SK-N-SH (cell line): ENCODE results near the gene LRRC8E. TPM values are rescaled to one million over a fixed set of nuclear protein-coding genes. Genes with fewer than 3 reads are reported as not detected.

ENCODE experiments used
- CTCF ChIA-PET: fragments of 300-600, 350-600 bp; formaldehyde crosslinking; extraction: SDS; loops from one replicate; lab custom pipeline; 2021; lab: Yijun Ruan, JAX
- POLR2A ChIA-PET: fragments of 350-600 bp; sonication (Branson Sonifier 250); formaldehyde crosslinking; extraction: SDS; loops from one replicate; lab custom pipeline; 2020; ENCODE audit warnings: antibody characterized with exemption, inconsistent platforms; lab: Yijun Ruan, JAX
- DNase-seq: peaks from one replicate; pipeline ENCODE4 v3.0.0; 2012
- H2AFZ ChIP-seq: fragments of 200-600 bp; sonication (generic); 2 replicates; pipeline ENCODE4 v1.8.1; 2016; ENCODE audit warnings: antibody characterized with exemption, mild to moderate bottlenecking, low read depth
- H3F3A ChIP-seq: fragments of 200-600 bp; sonication (generic); replicated peaks from 2 replicates; pipeline ENCODE3; 2016; ENCODE audit warnings: antibody characterized with exemption, mild to moderate bottlenecking; ENCODE audit not compliant: insufficient read depth
- H3K27ac ChIP-seq, 2 experiments: fragments of 200-500 bp in 1 of 2; fragments of 200-600 bp in 1 of 2; sonication (Bioruptor generic) in 1 of 2; sonication (generic), shearing (Covaris generic) in 1 of 2; 2 replicates each; pipeline versions ENCODE4 v1.5.1 to v1.6.1; 2014 to 2016; ENCODE audit warnings: low read depth in 2 of 2, inconsistent platforms in 1 of 2, low read length in 1 of 2, mild to moderate bottlenecking in 1 of 2, mixed read lengths in 1 of 2
- H3K27me3 ChIP-seq: fragments of 200-600 bp; sonication (generic), shearing (Covaris generic); 2 replicates; pipeline ENCODE4 v1.6.1; 2016; ENCODE audit warnings: mixed run types; ENCODE audit not compliant: insufficient read depth
- H3K36me3 ChIP-seq, 2 experiments: fragments of 200-500 bp in 1 of 2; fragments of 200-600 bp in 1 of 2; sonication (Bioruptor generic) in 1 of 2; sonication (generic) in 1 of 2; replicated peaks in 1 of 2; 2 replicates each; pipeline versions ENCODE3 to v1.5.1; 2014 to 2016; ENCODE audit warnings: low read length in 1 of 2, mild to moderate bottlenecking in 1 of 2; ENCODE audit not compliant: insufficient read depth in 2 of 2, control insufficient read depth in 1 of 2
- H3K4me1 ChIP-seq, 2 experiments: fragments of 200-500 bp in 1 of 2; fragments of 200-600 bp in 1 of 2; sonication (Bioruptor generic) in 1 of 2; sonication (generic), shearing (Covaris generic) in 1 of 2; 2 replicates each; pipeline versions ENCODE4 v1.5.1 to v1.6.1; 2014 to 2016; ENCODE audit warnings: low read depth in 1 of 2, low read length in 1 of 2, mixed run types in 1 of 2; ENCODE audit not compliant: insufficient read depth in 2 of 2, control insufficient read depth in 1 of 2
- H3K4me2 ChIP-seq: fragments of 200-600 bp; sonication (generic), shearing (Covaris generic); 2 replicates; pipeline ENCODE4 v1.6.1; 2017; ENCODE audit warnings: mixed run types
- H3K4me3 ChIP-seq, 2 experiments: fragments of 200-500 bp in 1 of 2; fragments of 200-600 bp in 1 of 2; sonication (Bioruptor generic) in 1 of 2; sonication (generic), shearing (Covaris generic) in 1 of 2; 2 replicates each; pipeline versions ENCODE4 v1.5.1 to v1.8.1; 2014 to 2016; ENCODE audit warnings: low read depth in 2 of 2, inconsistent platforms in 1 of 2, low read length in 1 of 2, mild to moderate bottlenecking in 1 of 2, mixed read lengths in 1 of 2, moderate library complexity in 1 of 2
- H3K79me2 ChIP-seq: fragments of 200-600 bp; sonication (generic); 2 replicates; pipeline ENCODE4 v1.8.1; 2017; ENCODE audit warnings: mild to moderate bottlenecking; ENCODE audit not compliant: insufficient read depth
- H3K9ac ChIP-seq: fragments of 200-600 bp; sonication (generic); 2 replicates; pipeline ENCODE4 v1.6.1; 2017; ENCODE audit warnings: mixed run types
- H3K9me2 ChIP-seq: fragments of 200-600 bp; sonication (generic); 2 replicates; pipeline ENCODE4 v1.6.1; 2017; ENCODE audit warnings: mixed run types
- H3K9me3 ChIP-seq: fragments of 200-600 bp; sonication (generic); 2 replicates; pipeline ENCODE4 v1.6.1; 2017; ENCODE audit warnings: mixed run types, mild to moderate bottlenecking, moderate library complexity
- H4K20me1 ChIP-seq: fragments of 200-600 bp; sonication (generic); 2 replicates; pipeline ENCODE4 v1.6.1; 2017; ENCODE audit warnings: mild to moderate bottlenecking, mixed run types; ENCODE audit not compliant: insufficient read depth
- GABPA ChIP-seq: IDR thresholded peaks from 2 replicates; pipeline ENCODE4 v1.4.0; 2012; ENCODE audit warnings: low read depth, mild to moderate bottlenecking
- GATA2 ChIP-seq: sonication (generic); formaldehyde crosslinking; IDR thresholded peaks from 2 replicates; pipeline ENCODE4 v1.5.0; 2020; ENCODE audit warnings: mild to moderate bottlenecking, missing genetic modification reagents
- MXI1 ChIP-seq: IDR thresholded peaks from 2 replicates; pipeline ENCODE4 v1.6.1; 2012; ENCODE audit warnings: mild to moderate bottlenecking, low read depth, low read length, improper control_type of control experiment
- POLR2AphosphoS5 ChIP-seq: IDR thresholded peaks from 2 replicates; pipeline ENCODE4 v1.6.1; 2012; ENCODE audit warnings: low read depth, low read length
- TCF12 ChIP-seq: IDR thresholded peaks from 2 replicates; pipeline ENCODE4 v1.4.0; 2012
- TEAD4 ChIP-seq: IDR thresholded peaks from 2 replicates; pipeline ENCODE4 v1.4.0; 2012; ENCODE audit warnings: mild to moderate bottlenecking, borderline replicate concordance; ENCODE audit not compliant: insufficient read depth
- WGBS: methylation state at CpG from one replicate; pipeline ENCODE4 v1.1.6; 2017; ENCODE audit warnings: low lambda C conversion rate; 5-methylcytosine and 5-hydroxymethylcytosine counted together
- polyA plus RNA-seq, 3 experiments: library from polyadenylated mRNA; depleted of rRNA; stranded (reverse); fragments of >200 nt; gene quantifications; 2 replicates each; pipeline ENCODE4 v1.2.3, GENCODE V29; 2012
- TF ChIP-seq, protein P1 (sequence below): IDR thresholded peaks from 2 replicates; pipeline ENCODE4; 2012
- TF ChIP-seq, protein P2 (sequence below): IDR thresholded peaks from 2 replicates; pipeline ENCODE4 v1.4.0; 2012; ENCODE audit warnings: low read depth
- TF ChIP-seq, protein P3 (sequence below): IDR thresholded peaks from 2 replicates; pipeline ENCODE4 v1.4.0; 2012; ENCODE audit warnings: low read depth, borderline replicate concordance

The LRRC8E gene
- polyA plus RNA-seq, 1 of the 3 experiments (the other 2 are of a cell fraction) = 0.02 TPM

DNA sequence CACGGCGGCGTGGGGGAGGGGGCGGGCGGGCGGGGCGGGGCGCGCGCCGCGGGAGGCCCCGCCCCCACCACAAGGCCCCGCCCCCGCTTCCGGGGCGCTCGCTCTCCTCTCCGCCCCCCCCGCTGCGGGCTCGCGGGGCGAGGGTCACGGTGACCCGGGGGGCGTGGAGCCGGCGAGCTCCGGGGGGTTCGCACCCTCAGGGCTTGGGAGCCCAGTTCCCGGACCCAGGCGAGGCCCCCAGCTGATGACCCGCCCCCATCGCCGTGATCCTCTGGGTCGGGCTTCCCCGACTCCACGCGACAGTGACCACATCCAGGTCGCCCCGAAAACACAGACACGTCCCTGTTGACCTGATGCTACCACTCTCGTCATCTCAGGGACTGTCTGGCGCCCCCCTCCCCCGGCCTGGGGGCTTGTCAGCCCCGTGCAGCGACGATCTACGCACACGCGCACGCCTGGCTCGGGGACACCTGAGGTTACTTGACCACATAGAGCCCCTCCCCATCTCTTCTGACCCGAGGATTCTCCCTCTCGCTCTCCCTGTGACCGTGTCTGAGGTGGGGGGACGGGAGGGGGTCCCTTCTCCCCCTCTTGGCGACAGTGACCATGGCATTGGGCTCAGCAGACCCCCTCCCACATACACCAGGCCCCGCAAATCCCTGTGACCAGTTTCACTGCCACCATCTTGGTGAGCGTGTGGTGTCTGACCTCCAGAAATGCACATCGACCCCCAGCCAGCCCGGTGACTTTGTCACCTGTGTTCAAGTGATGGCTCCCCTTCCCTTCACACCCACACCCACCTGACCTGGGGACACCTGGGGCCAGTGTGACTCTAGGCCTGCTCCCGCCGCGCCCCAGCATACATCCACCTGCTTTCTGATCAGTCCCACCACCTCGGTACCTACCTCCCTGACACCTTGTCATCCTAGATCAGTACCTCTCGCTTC lies 16.0 kb downstream of the LRRC8E start:
- peaks cover 43% of the 10 kb centered on the region for H3K79me2 ChIP-seq
- no peaks in the 10 kb centered on the region for H3K9me2 ChIP-seq
- H3F3A ChIP-seq = no peaks in the 10 kb centered on the region
- CTCF ChIA-PET = interaction anchor here (0.8 to 2.3 kb wide), 9 partner anchors 8 to 74 kb away, joined by 3 to 26 read pairs (median 4); partner anchors contain the start of gene SNAPC2
- no peaks in the 10 kb centered on the region for H3K27me3 ChIP-seq
- H3K27ac ChIP-seq = peak overlapping the region; percentile 54 to 87; a peak in 3 of 4 replicates
- H3K36me3 ChIP-seq = peaks cover 2 to 3% of the 10 kb centered on the region in 2 experiments
- TF ChIP-seq, protein P1, sequence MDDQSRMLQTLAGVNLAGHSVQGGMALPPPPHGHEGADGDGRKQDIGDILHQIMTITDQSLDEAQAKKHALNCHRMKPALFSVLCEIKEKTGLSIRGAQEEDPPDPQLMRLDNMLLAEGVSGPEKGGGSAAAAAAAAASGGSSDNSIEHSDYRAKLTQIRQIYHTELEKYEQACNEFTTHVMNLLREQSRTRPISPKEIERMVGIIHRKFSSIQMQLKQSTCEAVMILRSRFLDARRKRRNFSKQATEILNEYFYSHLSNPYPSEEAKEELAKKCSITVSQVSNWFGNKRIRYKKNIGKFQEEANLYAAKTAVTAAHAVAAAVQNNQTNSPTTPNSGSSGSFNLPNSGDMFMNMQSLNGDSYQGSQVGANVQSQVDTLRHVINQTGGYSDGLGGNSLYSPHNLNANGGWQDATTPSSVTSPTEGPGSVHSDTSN = 0 out of 2 replicates have a peak, but pooled peaks have one; percentile 0
- TF ChIP-seq, protein P2, sequence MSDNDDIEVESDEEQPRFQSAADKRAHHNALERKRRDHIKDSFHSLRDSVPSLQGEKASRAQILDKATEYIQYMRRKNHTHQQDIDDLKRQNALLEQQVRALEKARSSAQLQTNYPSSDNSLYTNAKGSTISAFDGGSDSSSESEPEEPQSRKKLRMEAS = peak; percentile 24; the same call in 1 of the 2 replicates
- TF ChIP-seq TCF12 = no peak
- peak; percentile 54; the same call in 1 of the 2 replicates for TF ChIP-seq MXI1
- peaks cover 36% of the 10 kb centered on the region for H4K20me1 ChIP-seq
- H3K4me1 ChIP-seq = peaks cover 0 to 19% of the 10 kb centered on the region in 2 experiments; a peak in 2 of 4 replicates
- POLR2A ChIA-PET = interaction anchor here (0.7 to 1.6 kb wide), 4 partner anchors 12 to 39 kb away, joined by 3 to 8 read pairs (median 4); partner anchors contain the start of genes SNAPC2 and TIMM44
- no peak overlapping the region for H2AFZ ChIP-seq
- peak overlapping the region; percentile 80 to 87 for H3K4me3 ChIP-seq
- peak; percentile 85 for DNase-seq
- WGBS = 13% methylated on average over 25 of the region's 68 CpGs
- peak overlapping the region; percentile 97 for H3K4me2 ChIP-seq
- H3K9ac ChIP-seq = peak overlapping the region; percentile 78
- H3K9me3 ChIP-seq = no peaks in the 10 kb centered on the region

DNA sequence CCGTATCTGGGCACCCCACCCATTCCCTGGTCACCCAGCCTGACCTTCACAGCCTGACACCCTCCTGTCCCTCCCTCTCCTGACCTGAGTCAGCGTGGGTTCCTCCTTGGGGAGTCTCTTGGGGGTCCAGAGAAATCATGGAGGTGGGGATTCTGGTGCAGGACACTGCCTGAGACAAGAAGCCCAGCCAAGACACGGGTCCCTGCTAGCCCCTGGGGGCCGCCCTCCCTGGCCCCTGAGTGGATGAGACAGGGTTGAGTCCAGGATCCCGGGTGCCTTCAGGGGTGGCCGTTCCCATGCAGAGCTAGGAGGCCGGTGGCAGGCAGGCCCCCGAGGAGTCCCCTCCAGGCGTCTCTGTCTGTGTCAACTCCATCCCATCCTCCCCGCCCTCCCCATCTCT lies 17.0 kb downstream of the LRRC8E start:
- H3K36me3 ChIP-seq = peaks cover 3 to 9% of the 10 kb centered on the region in 2 experiments
- no peaks in the 10 kb centered on the region for H3K27me3 ChIP-seq
- H3K9me2 ChIP-seq = no peaks in the 10 kb centered on the region
- 66% methylated on average over 9 of the region's 10 CpGs for WGBS
- H3K4me2 ChIP-seq = peak overlapping the region; percentile 97
- ChIA-PET CTCF (no interaction called here), POLR2A (no interaction called here)
- H3K27ac ChIP-seq = no peak overlapping the region
- H3K4me1 ChIP-seq = peaks cover 0 to 19% of the 10 kb centered on the region in 2 experiments; a peak in 2 of 4 replicates
- TF ChIP-seq GABPA (no peak), GATA2 (no peak), TEAD4 (no peak), TCF12 (no peak), POLR2AphosphoS5 (no peak)
- TF ChIP-seq, protein P3, sequence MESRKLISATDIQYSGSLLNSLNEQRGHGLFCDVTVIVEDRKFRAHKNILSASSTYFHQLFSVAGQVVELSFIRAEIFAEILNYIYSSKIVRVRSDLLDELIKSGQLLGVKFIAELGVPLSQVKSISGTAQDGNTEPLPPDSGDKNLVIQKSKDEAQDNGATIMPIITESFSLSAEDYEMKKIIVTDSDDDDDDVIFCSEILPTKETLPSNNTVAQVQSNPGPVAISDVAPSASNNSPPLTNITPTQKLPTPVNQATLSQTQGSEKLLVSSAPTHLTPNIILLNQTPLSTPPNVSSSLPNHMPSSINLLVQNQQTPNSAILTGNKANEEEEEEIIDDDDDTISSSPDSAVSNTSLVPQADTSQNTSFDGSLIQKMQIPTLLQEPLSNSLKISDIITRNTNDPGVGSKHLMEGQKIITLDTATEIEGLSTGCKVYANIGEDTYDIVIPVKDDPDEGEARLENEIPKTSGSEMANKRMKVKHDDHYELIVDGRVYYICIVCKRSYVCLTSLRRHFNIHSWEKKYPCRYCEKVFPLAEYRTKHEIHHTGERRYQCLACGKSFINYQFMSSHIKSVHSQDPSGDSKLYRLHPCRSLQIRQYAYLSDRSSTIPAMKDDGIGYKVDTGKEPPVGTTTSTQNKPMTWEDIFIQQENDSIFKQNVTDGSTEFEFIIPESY = no peak
- H3K4me3 ChIP-seq = peak overlapping the region; percentile 80 to 87; a peak in 3 of 4 replicates
- no peak overlapping the region for H2AFZ ChIP-seq
- no peaks in the 10 kb centered on the region for H3K9me3 ChIP-seq
- peaks cover 36% of the 10 kb centered on the region for H4K20me1 ChIP-seq
- peak overlapping the region; percentile 78; the same call in 1 of the 2 replicates for H3K9ac ChIP-seq
- DNase-seq = no peak
- H3F3A ChIP-seq = no peaks in the 10 kb centered on the region
- H3K79me2 ChIP-seq = peaks cover 43% of the 10 kb centered on the region
